SKM-1 treated with dmso at 0.1 percent for 144 hours (cell line): ENCODE data around the gene FAM107B.
A peak's percentile ranks its signal among the peaks of the same experiment; 100 is the strongest.
"Not testable (repeated sequence)": the region's sequence is repeated elsewhere in the genome, so short reads cannot be mapped to it uniquely, and the experiment has no call there.

Experiments used
- DNase-seq: peaks from one replicate; lab custom pipeline; 2025; ENCODE audit not compliant: unreplicated experiment; lab: John Stamatoyannopoulos, UW

FAM107B gene

DNA sequence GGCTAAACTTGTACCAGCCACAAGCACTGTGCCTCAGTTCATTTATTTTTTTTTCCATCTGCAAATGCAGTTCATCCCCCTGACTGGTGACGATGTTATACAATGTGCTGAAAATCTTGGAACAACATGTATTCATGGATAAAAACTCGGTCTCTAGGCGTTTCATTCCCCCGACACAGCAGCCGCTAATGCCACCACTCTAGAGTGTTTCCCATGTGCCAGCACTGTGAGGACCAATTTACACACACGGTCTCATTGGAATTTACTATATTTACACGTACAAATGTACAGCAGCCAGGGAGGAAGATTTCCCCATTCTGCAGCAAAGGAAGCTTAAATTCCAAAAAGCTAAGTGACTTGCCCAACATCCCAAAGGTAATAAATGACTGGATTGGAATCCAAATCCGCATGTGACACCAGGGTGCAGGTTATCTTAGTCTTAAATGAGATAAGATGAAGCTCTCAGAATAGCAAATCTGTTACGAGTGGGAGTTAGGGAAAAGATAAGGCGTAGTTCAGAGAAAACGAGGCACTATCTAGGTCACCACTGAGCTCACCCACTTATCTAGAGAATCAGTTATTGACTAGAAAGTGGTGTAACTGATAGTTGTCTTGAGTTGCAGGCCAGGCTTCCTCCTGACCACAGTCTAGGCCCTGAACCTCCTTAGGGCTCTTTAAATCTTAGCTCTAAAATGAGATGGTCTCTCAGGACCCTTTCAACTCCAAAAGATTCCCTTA, 36.7 kb downstream of the FAM107B start:
- no peak for DNase-seq

DNA sequence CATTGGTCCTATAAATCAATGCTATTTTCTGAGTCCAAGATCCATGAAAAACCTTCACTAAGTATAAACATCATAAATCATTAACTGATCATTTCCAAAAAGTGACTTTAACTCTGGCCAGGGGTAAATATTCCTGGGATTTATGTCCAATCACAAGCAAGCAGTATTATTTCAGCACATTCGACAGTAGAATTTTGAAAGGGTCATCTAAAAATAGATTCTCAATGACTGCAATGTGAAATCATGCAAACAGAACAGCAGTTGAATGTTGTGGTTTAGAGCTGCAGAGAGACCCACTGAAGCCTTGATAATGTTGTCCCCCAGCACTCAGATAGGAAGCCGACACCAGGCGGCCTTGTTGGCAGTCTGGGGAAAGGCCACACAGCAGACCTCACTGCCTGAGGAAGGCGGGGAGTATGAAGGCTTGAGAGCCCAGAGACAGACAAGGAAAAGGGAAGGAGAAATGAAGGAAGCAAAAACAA, 38.1 kb downstream of the FAM107B start:
- DNase-seq, result no peak

DNA sequence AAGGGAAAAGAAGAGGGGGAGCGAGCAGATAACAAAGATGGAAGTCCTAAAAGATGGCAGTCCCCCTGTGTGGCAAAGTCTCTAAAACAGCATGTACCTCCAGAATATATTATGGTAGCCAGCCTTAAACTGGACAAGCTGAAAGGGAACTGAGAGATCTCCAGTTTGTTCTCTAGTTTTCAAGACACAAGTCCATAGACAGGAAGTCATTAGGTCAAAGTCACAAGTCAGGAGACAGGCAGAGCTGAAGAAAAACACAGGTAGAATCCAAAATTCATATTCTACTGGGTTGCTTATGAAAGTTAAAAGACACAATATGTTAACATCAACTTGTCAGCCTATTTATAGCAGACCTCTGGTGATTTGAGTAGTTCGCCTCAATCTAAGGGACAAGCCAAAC, 38.7 kb downstream of the FAM107B start:
- no peak for DNase-seq

DNA sequence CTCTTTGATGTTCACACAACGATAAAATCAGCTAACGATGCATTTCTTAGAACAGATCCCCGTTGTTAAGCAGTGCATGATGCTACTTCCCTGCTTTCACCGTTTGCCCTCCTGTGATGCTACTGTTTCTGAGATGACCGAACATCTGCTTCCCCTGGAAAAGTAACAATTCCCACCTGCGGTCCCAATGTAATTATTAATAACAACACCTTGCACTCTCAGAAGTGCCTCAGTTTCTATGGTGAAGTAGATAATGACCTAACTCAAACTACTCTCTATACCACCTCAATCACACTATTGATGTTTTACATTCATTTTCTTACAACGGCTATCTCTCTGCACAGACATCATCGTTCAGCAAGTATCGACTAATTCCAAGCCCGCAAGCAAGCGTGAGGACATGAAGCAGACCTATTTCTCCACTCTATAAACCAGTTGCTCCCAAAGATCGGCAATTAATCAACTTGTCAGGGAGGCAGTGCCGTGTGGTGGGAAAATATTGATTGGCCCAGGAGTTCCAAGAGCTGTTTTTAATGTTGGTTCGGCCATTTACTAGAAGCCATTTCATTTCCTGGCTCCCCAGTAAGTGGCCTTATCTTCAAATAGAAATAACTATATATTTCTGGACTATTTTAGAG, 42.7 kb downstream of the FAM107B start:
- DNase-seq, result no peak

DNA sequence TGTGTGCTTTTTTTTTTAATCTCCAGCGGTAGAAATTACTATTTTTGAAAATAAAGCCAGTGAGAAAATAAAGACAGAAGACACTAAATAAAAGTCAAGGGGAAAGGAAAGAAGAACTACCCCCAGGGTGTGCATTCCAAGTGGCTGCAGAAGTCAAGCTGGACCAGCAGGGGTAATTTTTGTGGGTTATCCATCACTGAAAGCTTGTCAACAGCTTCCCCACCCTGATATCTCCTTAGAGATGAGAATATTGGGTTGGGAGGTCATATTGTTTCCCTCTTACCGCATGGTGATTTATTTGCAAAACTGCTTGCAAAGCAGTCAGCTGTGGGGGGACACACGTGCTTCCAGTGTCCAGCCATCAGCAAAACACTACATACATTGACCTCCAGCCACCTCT, 46.4 kb downstream of the FAM107B start:
- no peak for DNase-seq

DNA sequence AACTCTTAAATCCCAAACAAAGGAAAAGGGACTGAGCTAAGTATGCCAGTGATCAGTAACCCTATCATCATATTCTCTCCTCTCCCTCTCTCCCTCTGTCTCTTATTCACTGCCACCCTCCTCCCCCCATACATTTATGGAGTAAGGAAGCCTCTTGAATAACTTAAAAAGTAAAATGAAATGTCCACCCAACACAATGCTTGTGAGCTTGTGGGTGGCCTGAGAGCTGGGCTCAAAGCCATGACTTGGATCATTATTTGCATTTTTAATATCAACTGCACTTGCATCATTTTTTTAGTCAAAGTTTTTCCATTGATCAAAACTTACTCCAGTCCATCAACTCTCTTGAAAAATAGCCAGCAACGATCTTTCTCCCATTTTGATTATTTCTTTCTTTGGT, 46.8 kb downstream of the FAM107B start:
- DNase-seq, result no peak

DNA sequence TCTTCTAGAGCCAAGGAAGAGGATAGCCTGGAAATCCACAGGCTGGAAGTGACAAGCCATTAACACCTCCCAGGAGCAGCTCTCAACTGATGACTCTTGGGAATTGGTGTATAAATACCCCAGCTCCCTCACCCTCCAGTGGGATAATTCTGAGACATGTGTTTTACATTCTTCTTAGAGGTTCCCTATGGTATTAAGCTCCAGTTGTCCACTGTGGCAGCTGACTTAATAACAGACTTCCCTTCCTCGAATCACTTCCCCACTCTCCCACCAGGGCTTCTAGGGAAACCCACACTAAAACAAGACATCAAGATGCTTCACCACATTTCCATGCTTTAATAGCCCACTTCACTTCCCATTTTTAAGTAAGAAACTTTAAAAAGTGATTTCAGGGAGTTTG, 47.2 kb downstream of the FAM107B start:
- no peak for DNase-seq

DNA sequence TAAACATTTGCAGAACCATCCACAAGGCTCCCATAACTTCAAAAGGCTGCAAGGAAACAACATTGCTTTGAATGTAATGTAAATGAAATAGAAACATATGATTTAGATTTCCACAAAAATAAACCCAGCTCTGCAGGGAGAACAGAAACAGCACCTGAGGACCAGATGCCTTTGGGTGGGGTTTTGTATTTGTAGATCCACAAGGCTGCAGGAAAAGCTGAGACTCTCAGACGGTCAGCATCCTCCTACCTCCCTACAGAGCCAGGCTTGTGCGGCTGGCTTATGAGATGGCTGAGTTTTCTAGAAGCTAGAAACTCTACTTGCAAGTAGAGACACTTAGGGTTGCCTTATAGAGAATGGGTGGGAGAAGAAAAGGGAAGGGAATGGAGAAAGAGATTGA, 49.8 kb downstream of the FAM107B start:
- no peak for DNase-seq

DNA sequence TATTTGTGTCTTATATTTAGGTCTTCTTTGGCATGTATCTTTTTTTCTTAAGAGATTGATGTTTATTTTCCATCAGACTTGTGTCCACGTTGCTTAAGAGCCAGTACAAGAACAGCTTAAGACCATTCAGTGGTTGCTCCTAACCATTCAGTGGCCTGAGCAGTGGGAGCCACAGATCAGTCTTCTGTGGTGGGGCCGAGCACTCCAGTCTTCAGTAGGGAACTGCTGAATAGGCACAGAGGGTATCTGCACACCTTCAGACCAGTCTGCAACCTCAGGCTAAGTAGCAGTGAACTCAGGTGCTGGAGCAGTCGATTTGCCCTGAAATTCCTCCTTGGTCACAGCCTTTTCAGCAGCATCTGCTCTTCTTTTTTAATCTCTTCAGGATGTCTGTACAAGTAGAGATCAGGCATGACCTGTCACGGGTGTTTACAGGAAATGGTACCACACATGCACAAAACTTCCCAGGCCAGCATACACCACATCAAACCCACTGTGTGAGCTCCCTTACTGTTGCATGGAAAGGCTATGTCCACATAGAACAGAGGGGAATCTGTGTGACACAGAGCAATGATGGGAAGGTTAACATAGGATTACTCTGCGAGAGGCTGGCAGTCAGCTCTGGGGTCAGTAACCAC, 51.5 kb downstream of the FAM107B start:
- no peak for DNase-seq

DNA sequence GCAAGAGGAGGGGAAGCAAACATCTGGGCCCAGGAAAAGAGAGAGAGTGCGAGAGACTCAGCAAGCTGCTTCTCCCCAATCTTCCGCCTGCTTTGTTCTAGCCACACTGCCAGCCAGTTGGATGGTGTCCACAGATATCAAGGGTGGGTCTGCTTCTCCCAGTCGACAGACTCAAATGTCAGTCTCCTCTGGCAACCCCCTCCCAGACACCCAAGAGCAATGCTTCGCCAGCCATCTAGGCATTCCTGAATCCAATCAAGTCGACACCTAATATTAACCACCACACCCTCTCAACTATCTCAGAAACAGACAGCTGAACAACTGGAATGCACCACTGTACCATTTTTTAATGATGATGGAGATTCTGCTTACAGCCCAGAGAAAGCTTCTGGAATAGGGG, 57.1 kb downstream of the FAM107B start:
- DNase-seq, result no peak

DNA sequence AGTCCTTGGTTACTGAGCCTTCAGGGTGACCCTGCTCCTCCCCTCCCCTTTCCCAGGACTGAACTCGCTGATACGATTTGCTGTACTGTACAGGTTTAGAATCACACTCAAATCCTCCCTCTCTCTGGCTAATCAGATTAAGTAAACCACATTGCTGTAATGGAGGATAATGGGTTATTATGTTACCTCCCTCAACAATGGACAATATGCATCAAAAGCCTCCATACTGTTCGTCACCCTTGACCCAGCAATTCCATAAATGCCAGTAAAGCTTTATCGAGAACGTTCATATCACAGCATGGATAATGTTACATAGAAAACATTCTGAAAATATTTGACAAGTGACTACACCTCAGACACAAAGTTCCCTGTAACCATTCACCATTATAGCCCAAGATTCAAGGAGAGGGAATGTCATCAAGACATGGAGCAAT, 61.7 kb downstream of the FAM107B start:
- DNase-seq, result no peak

DNA sequence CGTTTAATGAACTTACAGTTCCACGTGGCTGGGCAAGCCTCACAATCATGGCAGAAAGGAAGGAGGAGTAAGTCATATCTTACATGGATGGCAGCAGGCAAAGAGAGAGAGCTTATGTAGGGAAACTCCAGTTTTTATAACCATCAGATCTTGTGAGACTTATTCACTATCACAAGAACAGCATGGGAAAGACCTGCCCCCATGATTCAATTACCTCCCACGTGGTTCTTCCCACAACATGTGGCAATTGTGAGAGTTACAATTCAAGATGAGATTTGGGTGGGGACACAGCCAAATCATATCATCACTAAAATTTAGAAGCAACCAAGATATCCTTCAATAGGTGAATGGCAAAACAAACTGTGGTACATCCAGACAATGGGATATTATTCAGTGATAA, 65.4 kb downstream of the FAM107B start:
- DNase-seq, result not testable (repeated sequence)

DNA sequence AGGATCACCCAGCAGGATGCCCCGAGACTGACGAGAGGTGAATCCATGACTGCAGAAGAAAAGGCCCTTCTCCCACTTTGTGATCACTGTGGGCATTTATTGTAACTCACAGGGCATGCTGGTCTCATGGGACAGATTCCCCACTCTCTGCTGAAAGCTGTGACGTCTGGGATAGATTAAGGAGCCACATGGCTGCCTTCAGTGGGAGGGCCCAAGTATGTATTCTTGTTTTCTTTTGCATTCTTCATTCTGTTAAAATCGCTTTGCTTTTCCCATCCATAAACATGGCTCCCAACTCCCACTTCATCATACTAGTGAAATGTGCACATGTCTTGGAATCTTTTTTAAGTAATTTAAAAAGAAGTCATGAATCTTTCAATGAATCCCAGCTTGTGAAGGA, 67.2 kb downstream of the FAM107B start:
- DNase-seq, result no peak

DNA sequence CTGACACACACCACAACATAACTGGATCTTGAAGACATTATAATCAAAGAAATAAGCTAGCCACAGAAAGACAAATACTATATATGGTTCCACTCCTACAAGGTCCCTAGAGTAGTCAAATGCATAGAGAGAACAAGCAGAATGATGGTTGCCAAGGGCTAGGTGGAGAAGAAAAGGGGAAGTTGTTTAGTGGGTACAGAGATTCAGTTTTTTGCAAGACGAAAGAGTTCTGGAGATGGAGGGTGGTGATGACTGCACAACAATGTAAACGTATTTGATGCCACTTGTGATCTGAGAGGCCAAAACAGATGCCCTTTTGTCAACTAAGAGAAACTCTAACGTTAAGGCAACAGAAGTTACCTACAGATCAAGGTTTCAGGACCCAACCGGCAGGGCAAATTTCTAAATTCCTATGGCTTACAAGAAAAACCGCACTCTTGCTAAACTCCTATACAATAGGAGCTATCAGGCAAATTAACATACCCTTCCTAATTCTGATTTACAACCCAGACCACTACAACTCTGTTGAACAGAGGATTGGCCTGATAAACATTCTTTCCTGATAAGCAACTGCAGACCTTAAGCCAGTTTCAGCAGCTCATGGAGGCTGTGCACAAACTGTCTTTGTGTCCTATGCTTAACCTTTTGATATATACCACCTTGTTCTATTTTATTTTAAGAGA, 69.0 kb downstream of the FAM107B start:
- DNase-seq, result peak; percentile 53

DNA sequence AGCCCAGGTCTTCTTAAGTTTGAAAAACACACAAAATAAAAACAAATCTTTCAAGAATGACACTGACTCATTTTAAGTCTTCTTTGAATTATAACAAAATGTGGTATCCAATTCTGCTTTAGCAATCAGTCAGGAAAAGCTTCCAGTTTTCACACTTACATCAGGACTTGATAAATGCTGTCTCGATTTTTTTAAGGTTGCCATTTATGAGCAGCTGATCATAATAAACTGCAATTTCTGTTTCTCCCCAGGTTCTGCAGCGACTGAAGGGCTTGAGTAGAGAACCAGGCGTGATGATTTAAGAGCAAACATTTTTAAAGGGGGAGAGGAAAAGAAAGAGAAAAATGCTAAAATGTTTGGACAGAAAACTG, 71.1 kb downstream of the FAM107B start:
- no peak for DNase-seq

DNA sequence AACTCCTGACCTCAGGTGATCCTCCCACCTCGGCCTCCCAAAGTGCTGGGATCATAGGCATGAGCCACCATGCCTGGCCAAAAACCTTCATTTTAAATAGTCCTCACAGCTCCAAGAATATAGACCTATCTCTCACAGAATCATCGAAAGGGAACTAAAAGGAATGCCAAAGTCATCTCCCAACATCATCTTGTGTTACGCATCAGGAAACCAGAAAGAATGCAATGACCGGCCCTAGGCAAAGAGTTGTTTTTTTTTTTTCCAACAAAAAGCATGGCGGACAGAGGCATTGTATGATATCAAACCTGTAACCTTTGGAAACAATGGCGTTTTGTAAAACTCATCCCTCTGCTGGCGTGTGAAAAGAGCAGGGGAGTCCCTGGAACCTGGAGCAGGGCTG, 73.2 kb downstream of the FAM107B start:
- DNase-seq, result no peak

DNA sequence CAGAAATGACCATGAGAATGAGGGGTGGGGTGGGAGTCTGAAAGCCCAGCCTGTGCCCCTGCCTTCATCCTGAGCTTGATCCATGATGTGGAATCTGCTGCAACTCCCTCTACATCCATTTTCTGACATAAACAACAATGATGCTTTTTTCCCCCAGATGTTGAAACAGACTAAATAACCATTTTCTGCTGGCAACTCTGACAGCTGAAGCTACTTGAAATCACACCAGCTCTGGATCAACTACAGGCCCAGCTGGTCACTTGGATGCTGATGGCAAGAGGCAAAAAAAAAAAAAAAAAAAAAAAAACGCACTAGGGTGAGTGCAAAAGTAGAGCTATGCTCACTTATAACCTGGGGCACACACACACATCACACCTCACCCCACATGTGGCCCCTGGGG, 74.2 kb downstream of the FAM107B start:
- DNase-seq, result no peak

DNA sequence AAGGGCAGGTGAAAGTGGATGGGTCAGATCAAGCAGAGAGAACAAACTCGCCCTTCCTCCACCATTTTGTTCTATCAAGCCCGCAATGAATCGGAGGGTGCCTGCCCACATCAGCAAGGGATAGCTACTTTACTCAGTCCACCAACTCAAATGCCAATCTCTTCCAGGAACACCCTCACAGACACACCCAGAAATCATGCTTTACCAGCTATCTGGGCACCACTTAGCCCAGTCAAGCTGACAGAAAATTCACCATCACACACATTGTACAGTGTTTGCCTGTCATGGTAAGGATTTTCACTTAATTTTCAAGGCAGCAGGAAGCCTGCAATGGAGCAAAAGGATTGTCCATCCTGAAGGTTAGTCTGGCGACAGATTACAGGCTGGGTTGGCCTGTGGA, 75.2 kb downstream of the FAM107B start:
- DNase-seq, result no peak

DNA sequence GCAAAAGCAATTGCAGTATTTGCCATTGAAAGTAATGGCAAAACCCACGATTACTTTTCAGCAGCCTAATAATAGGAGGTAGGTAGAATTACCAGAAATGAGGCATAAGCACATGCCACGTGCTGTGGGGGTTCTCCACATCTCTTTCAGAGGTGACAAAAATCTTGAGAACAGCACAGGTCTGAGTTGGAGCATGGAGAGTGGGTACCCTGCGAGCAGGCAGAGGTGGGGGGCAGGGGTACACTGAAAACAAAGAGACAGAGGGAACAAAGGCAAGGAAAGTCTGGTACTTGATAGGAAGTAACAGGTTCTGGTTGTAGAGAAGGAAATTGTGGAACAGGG, 75.9 kb downstream of the FAM107B start:
- no peak for DNase-seq

DNA sequence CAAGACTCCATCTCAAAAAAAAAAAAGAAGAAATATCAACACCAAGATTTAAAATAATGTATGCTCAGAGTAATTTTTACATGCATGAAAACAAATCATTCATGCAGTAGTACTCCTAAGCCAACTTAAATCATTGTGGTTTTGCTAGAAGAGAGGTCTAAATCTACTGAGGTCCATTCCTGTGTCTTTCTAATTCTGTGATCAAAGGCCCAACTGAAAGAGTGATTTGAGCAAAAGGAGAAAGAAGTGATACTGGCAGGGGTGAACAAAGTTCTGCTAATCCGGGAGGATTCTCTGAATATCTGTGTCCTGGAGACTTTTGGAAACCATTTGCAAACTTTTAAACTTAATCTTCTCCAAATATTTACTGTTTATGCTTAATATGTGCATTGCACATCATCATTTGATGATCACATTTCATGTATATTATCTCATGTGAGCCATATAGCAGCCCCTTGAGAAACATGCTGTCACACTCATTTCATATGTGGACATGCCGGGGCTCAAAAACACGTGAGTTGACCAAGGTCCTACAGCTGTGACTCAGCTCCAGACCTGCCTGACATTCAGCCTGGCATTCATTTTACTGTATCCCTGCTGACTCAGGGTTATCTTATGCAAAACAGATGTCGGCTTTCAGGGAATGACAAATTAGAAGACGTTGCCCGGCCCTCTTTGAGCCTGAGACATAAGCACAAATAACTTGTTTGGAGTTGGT, 76.4 kb downstream of the FAM107B start:
- no peak for DNase-seq

DNA sequence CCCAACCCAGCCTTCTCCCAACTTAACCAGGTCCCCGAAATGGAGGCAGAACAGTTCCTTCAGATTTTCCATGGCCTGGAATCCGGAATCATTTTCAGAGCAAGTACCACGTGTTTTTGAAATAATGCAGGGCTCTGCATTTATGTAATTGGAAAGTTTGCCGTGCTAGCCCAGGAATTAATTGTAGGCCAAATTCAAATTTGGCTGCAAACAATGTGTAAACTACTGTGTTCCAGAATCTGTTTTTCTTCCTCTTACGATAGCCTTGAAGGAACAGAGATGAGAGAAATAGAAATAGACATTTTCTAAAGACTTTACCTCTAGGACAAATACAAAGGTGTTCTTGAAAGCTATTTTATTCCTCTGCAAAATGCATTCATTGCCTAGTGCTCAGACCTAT, 77.4 kb downstream of the FAM107B start:
- no peak for DNase-seq
